GM18868 (cell line): ENCODE measurements around the gene AMD1.
"Not testable (repeated sequence)": the region's sequence is repeated elsewhere in the genome, so short reads cannot be mapped to it uniquely, and the experiment has no call there.

Experiments
- ATAC-seq: cut with Tn5 transposase; IDR thresholded peaks from one replicate; pipeline ENCODE4 v1.9.1; 2021; ENCODE audit warnings: mild to moderate bottlenecking, moderate library complexity; ENCODE audit not compliant: unreplicated experiment

The AMD1 gene

GRCh38 chr6:110873981-110874879, at the start of gene AMD1:
Gene AMD1 (plus strand): TSS chr6:110874785. CDS start chr6:110875106, 321 bp downstream.
- ATAC-seq = peak; percentile 69

GRCh38 chr6:110826236-110827129, 48.1 kb upstream of the AMD1 start:
- no peak for ATAC-seq

GRCh38 chr6:110828396-110828795, 46.2 kb upstream of the AMD1 start:
- no peak for ATAC-seq

- no peak for ATAC-seq
Measured at GRCh38 chr6:110831405-110831804, 43.2 kb upstream of the AMD1 start.

GRCh38 chr6:110833831-110834230, 40.8 kb upstream of the AMD1 start:
- no peak for ATAC-seq

- ATAC-seq = not testable (repeated sequence)
Measured at GRCh38 chr6:110835751-110836150, 38.8 kb upstream of the AMD1 start.

GRCh38 chr6:110841266-110841665, 33.3 kb upstream of the AMD1 start:
- ATAC-seq = no peak

- no peak for ATAC-seq
Measured at GRCh38 chr6:110849781-110850180, 24.8 kb upstream of the AMD1 start.

GRCh38 chr6:110852773-110853172, 21.8 kb upstream of the AMD1 start:
- ATAC-seq = no peak

- no peak for ATAC-seq
Measured at GRCh38 chr6:110853754-110854477, 20.7 kb upstream of the AMD1 start.

GRCh38 chr6:110856296-110856695, 18.3 kb upstream of the AMD1 start:
- ATAC-seq = no peak

GRCh38 chr6:110858016-110858415, 16.6 kb upstream of the AMD1 start:
- no peak for ATAC-seq

GRCh38 chr6:110858562-110859214, 15.9 kb upstream of the AMD1 start:
- ATAC-seq = no peak

- ATAC-seq = peak; percentile 53
Measured at GRCh38 chr6:110859335-110859792, 15.2 kb upstream of the AMD1 start.

GRCh38 chr6:110864824-110865223, 9.8 kb upstream of the AMD1 start:
- no peak for ATAC-seq

GRCh38 chr6:110874880-110875547, 429 bp downstream of the AMD1 start:
- no peak for ATAC-seq

- no peak for ATAC-seq
Measured at GRCh38 chr6:110875548-110876169, 1.1 kb downstream of the AMD1 start.

- peak; percentile 39 for ATAC-seq
Measured at GRCh38 chr6:110876170-110876773, 1.7 kb downstream of the AMD1 start.
